DND-41 (cell line): Measurements from ENCODE around the gene COL9A3.

Source experiments
- EZH2 ChIP-seq: IDR thresholded peaks from 3 replicates; pipeline ENCODE4 v1.6.1; 2012; ENCODE audit warnings: borderline replicate concordance, low read depth, mild to moderate bottlenecking, moderate library complexity, low read length, inconsistent platforms; ENCODE audit not compliant: severe bottlenecking
- TF ChIP-seq, protein P1 (sequence below): IDR thresholded peaks from 2 replicates; pipeline ENCODE4 v1.5.1; 2012; ENCODE audit warnings: borderline replicate concordance, low read length, moderate library complexity, mild to moderate bottlenecking; ENCODE audit not compliant: poor library complexity, severe bottlenecking; ENCODE audit errors: extremely low read depth

DNA sequence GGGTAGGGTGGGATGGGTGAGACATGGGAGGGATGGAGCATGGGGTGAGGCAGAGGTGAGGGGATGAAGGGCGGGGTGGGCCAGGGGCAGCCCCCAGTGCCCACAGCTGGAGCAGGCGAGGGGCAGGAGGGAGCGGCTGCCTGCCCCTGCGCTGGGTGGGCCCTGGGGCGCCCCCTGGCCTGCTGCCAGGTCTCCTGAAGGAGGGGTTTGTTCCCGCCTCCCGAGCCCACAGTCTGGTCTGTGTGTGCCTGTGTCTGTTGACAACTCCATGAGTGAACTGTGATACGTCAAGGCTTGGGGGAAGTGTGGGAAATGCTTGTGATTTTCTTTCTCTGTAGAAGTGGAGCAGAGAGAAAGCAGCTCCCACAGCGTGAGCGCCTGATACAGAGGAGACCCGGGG lies 31.5 kb upstream of the COL9A3 start:
- TF ChIP-seq, protein P1, sequence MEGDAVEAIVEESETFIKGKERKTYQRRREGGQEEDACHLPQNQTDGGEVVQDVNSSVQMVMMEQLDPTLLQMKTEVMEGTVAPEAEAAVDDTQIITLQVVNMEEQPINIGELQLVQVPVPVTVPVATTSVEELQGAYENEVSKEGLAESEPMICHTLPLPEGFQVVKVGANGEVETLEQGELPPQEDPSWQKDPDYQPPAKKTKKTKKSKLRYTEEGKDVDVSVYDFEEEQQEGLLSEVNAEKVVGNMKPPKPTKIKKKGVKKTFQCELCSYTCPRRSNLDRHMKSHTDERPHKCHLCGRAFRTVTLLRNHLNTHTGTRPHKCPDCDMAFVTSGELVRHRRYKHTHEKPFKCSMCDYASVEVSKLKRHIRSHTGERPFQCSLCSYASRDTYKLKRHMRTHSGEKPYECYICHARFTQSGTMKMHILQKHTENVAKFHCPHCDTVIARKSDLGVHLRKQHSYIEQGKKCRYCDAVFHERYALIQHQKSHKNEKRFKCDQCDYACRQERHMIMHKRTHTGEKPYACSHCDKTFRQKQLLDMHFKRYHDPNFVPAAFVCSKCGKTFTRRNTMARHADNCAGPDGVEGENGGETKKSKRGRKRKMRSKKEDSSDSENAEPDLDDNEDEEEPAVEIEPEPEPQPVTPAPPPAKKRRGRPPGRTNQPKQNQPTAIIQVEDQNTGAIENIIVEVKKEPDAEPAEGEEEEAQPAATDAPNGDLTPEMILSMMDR: no peak
- TF ChIP-seq EZH2: no peak
